SK-N-SH (cell line): ENCODE results near the gene NUDT14. TPM values are rescaled to one million over a fixed set of nuclear protein-coding genes. Genes with fewer than 3 reads are reported as not detected.

Experiments used
- CTCF ChIA-PET: fragments of 300-600, 350-600 bp; formaldehyde crosslinking; extraction: SDS; loops from one replicate; lab custom pipeline; 2021; lab: Yijun Ruan, JAX
- POLR2A ChIA-PET: fragments of 350-600 bp; sonication (Branson Sonifier 250); formaldehyde crosslinking; extraction: SDS; loops from one replicate; lab custom pipeline; 2020; ENCODE audit warnings: antibody characterized with exemption, inconsistent platforms; lab: Yijun Ruan, JAX
- DNase-seq: peaks from one replicate; pipeline ENCODE4 v3.0.0; 2012
- H2AFZ ChIP-seq: fragments of 200-600 bp; sonication (generic); 2 replicates; pipeline ENCODE4 v1.8.1; 2016; ENCODE audit warnings: antibody characterized with exemption, mild to moderate bottlenecking, low read depth
- H3F3A ChIP-seq: fragments of 200-600 bp; sonication (generic); replicated peaks from 2 replicates; pipeline ENCODE3; 2016; ENCODE audit warnings: antibody characterized with exemption, mild to moderate bottlenecking; ENCODE audit not compliant: insufficient read depth
- H3K27ac ChIP-seq, 2 experiments: fragments of 200-500 bp in 1 of 2; fragments of 200-600 bp in 1 of 2; sonication (Bioruptor generic) in 1 of 2; sonication (generic), shearing (Covaris generic) in 1 of 2; 2 replicates each; pipeline versions ENCODE4 v1.5.1 to v1.6.1; 2014 to 2016; ENCODE audit warnings: low read depth in 2 of 2, inconsistent platforms in 1 of 2, low read length in 1 of 2, mild to moderate bottlenecking in 1 of 2, mixed read lengths in 1 of 2
- H3K27me3 ChIP-seq: fragments of 200-600 bp; sonication (generic), shearing (Covaris generic); 2 replicates; pipeline ENCODE4 v1.6.1; 2016; ENCODE audit warnings: mixed run types; ENCODE audit not compliant: insufficient read depth
- H3K36me3 ChIP-seq, 2 experiments: fragments of 200-500 bp in 1 of 2; fragments of 200-600 bp in 1 of 2; sonication (Bioruptor generic) in 1 of 2; sonication (generic) in 1 of 2; replicated peaks in 1 of 2; 2 replicates each; pipeline versions ENCODE3 to v1.5.1; 2014 to 2016; ENCODE audit warnings: low read length in 1 of 2, mild to moderate bottlenecking in 1 of 2; ENCODE audit not compliant: insufficient read depth in 2 of 2, control insufficient read depth in 1 of 2
- H3K4me1 ChIP-seq, 2 experiments: fragments of 200-500 bp in 1 of 2; fragments of 200-600 bp in 1 of 2; sonication (Bioruptor generic) in 1 of 2; sonication (generic), shearing (Covaris generic) in 1 of 2; 2 replicates each; pipeline versions ENCODE4 v1.5.1 to v1.6.1; 2014 to 2016; ENCODE audit warnings: low read depth in 1 of 2, low read length in 1 of 2, mixed run types in 1 of 2; ENCODE audit not compliant: insufficient read depth in 2 of 2, control insufficient read depth in 1 of 2
- H3K4me2 ChIP-seq: fragments of 200-600 bp; sonication (generic), shearing (Covaris generic); 2 replicates; pipeline ENCODE4 v1.6.1; 2017; ENCODE audit warnings: mixed run types
- H3K4me3 ChIP-seq, 2 experiments: fragments of 200-500 bp in 1 of 2; fragments of 200-600 bp in 1 of 2; sonication (Bioruptor generic) in 1 of 2; sonication (generic), shearing (Covaris generic) in 1 of 2; 2 replicates each; pipeline versions ENCODE4 v1.5.1 to v1.8.1; 2014 to 2016; ENCODE audit warnings: low read depth in 2 of 2, inconsistent platforms in 1 of 2, low read length in 1 of 2, mild to moderate bottlenecking in 1 of 2, mixed read lengths in 1 of 2, moderate library complexity in 1 of 2
- H3K79me2 ChIP-seq: fragments of 200-600 bp; sonication (generic); 2 replicates; pipeline ENCODE4 v1.8.1; 2017; ENCODE audit warnings: mild to moderate bottlenecking; ENCODE audit not compliant: insufficient read depth
- H3K9ac ChIP-seq: fragments of 200-600 bp; sonication (generic); 2 replicates; pipeline ENCODE4 v1.6.1; 2017; ENCODE audit warnings: mixed run types
- H3K9me2 ChIP-seq: fragments of 200-600 bp; sonication (generic); 2 replicates; pipeline ENCODE4 v1.6.1; 2017; ENCODE audit warnings: mixed run types
- H3K9me3 ChIP-seq: fragments of 200-600 bp; sonication (generic); 2 replicates; pipeline ENCODE4 v1.6.1; 2017; ENCODE audit warnings: mixed run types, mild to moderate bottlenecking, moderate library complexity
- H4K20me1 ChIP-seq: fragments of 200-600 bp; sonication (generic); 2 replicates; pipeline ENCODE4 v1.6.1; 2017; ENCODE audit warnings: mild to moderate bottlenecking, mixed run types; ENCODE audit not compliant: insufficient read depth
- CHD2 ChIP-seq: fragments of 150-350 bp; IDR thresholded peaks from 2 replicates; pipeline ENCODE4 v1.6.1; 2018; ENCODE audit warnings: low read length; ENCODE audit not compliant: partially characterized antibody
- FOSL2 ChIP-seq: IDR thresholded peaks from 2 replicates; pipeline ENCODE4 v1.4.0; 2012; ENCODE audit warnings: low read depth, mild to moderate bottlenecking, moderate library complexity, borderline replicate concordance
- IRF3 ChIP-seq: fragments of 150-350 bp; IDR thresholded peaks from 2 replicates; pipeline ENCODE4 v1.6.1; 2016; ENCODE audit warnings: mild to moderate bottlenecking, low read depth, low read length
- MAX ChIP-seq: IDR thresholded peaks from 2 replicates; pipeline ENCODE4 v1.4.0; 2012; ENCODE audit warnings: low read depth
- NFIC ChIP-seq: IDR thresholded peaks from 2 replicates; pipeline ENCODE4 v1.4.0; 2012; ENCODE audit warnings: borderline replicate concordance
- NRF1 ChIP-seq: IDR thresholded peaks from 2 replicates; pipeline ENCODE4 v1.6.1; 2012; ENCODE audit warnings: low read depth, mild to moderate bottlenecking, low read length
- RXRA ChIP-seq: IDR thresholded peaks from 2 replicates; pipeline ENCODE4 v1.4.0; 2012; ENCODE audit warnings: low read depth, mild to moderate bottlenecking, borderline replicate concordance
- SIN3A ChIP-seq: IDR thresholded peaks from 2 replicates; pipeline ENCODE4 v1.6.1; 2012; ENCODE audit warnings: low read depth, mild to moderate bottlenecking, low read length, moderate library complexity, borderline replicate concordance
- SMC3 ChIP-seq: IDR thresholded peaks from 2 replicates; pipeline ENCODE4 v1.6.1; 2012; ENCODE audit warnings: low read depth, low read length, improper control_type of control experiment
- TCF12 ChIP-seq: IDR thresholded peaks from 2 replicates; pipeline ENCODE4 v1.4.0; 2012
- USF2 ChIP-seq: fragments of 150-350 bp; IDR thresholded peaks from 2 replicates; pipeline ENCODE4 v1.6.1; 2017; ENCODE audit warnings: antibody characterized with exemption, low read length, low read depth, borderline replicate concordance
- YY1 ChIP-seq: IDR thresholded peaks from 2 replicates; pipeline ENCODE4 v1.4.0; 2012; ENCODE audit warnings: low read depth, mild to moderate bottlenecking
- ZBTB33 ChIP-seq: IDR thresholded peaks from 2 replicates; pipeline ENCODE4 v1.4.0; 2012; ENCODE audit warnings: low read depth, borderline replicate concordance
- WGBS: methylation state at CpG from one replicate; pipeline ENCODE4 v1.1.6; 2017; ENCODE audit warnings: low lambda C conversion rate; 5-methylcytosine and 5-hydroxymethylcytosine counted together
- polyA plus RNA-seq, 3 experiments: library from polyadenylated mRNA; depleted of rRNA; stranded (reverse); fragments of >200 nt; gene quantifications; 2 replicates each; pipeline ENCODE4 v1.2.3, GENCODE V29; 2012

Gene NUDT14
- polyA plus RNA-seq, 1 of the 3 experiments (the other 2 are of a cell fraction) = 18.4 TPM

GRCh38 chr14:105178069-105178867 lies 2.8 kb downstream of the NUDT14 start:
- CTCF ChIA-PET = interaction anchor here (1.2 to 1.7 kb wide), 3 partner anchors 9 to 203 kb away, joined by 4 to 9 read pairs (median 6); partner anchors contain the start of gene JAG2

GRCh38 chr14:105177082-105177481 lies 4.0 kb downstream of the NUDT14 start:
- H3K9me3 ChIP-seq = no peaks in the 10 kb centered on the region
- no peak overlapping the region for H3K4me2 ChIP-seq
- peaks cover 0 to 8% of the 10 kb centered on the region in 2 experiments; a peak in 2 of 4 replicates for H3K4me1 ChIP-seq
- H3K27me3 ChIP-seq = no peaks in the 10 kb centered on the region
- no peaks in the 10 kb centered on the region for H3K9me2 ChIP-seq
- H4K20me1 ChIP-seq = no peaks in the 10 kb centered on the region
- TF ChIP-seq IRF3 (no peak), SMC3 (no peak), ZBTB33 (no peak), CHD2 (no peak), SIN3A (no peak), NFIC (no peak), USF2 (no peak), TCF12 (no peak), RXRA (no peak), NRF1 (no peak)
- no peak for DNase-seq
- ChIA-PET CTCF (interaction anchor here (0.6 to 2.1 kb wide), 4 partner anchors 9 to 132 kb away, joined by 3 to 12 read pairs (median 3); partner anchors contain the start of gene JAG2), POLR2A (interaction anchor here (0.6 kb wide), 1 partner anchor 142 kb away, joined by 4 read pairs; no protein-coding TSS in a partner anchor)
- H3K27ac ChIP-seq = no peak overlapping the region
- no peak overlapping the region for H2AFZ ChIP-seq
- no peaks in the 10 kb centered on the region for H3K36me3 ChIP-seq
- H3F3A ChIP-seq = no peaks in the 10 kb centered on the region
- H3K4me3 ChIP-seq = no peak overlapping the region
- 50% methylated on average over 1 of the region's 11 CpGs for WGBS
- no peaks in the 10 kb centered on the region for H3K79me2 ChIP-seq
- no peak overlapping the region for H3K9ac ChIP-seq

More at GRCh38 chr14:105178069-105178867, 2.8 kb downstream of the NUDT14 start:
- Histone ChIP-seq H3K36me3 (no peaks in the 10 kb centered on the region), H3K79me2 (no peaks in the 10 kb centered on the region), H3K9me3 (no peaks in the 10 kb centered on the region), H2AFZ (no peak overlapping the region), H3K4me1 (peaks cover 0 to 8% of the 10 kb centered on the region in 2 experiments; a peak in 2 of 4 replicates), H3K4me3 (no peak overlapping the region), H3K9me2 (no peaks in the 10 kb centered on the region), H3K27me3 (no peaks in the 10 kb centered on the region), H3F3A (peaks cover 7% of the 10 kb centered on the region), H4K20me1 (no peaks in the 10 kb centered on the region), H3K27ac (no peak overlapping the region), H3K9ac (no peak overlapping the region), H3K4me2 (no peak overlapping the region)
- no peak for DNase-seq
- TF ChIP-seq FOSL2 (no peak), MAX (no peak), CHD2 (no peak), YY1 (no peak), NFIC (no peak)
- WGBS = 90% methylated on average over 18 of the region's 19 CpGs
- POLR2A ChIA-PET = no interaction called here
